Measurements from ENCODE around the gene TRIO.
A peak's percentile ranks its signal among the peaks of the same experiment; 100 is the strongest.

DNA sequence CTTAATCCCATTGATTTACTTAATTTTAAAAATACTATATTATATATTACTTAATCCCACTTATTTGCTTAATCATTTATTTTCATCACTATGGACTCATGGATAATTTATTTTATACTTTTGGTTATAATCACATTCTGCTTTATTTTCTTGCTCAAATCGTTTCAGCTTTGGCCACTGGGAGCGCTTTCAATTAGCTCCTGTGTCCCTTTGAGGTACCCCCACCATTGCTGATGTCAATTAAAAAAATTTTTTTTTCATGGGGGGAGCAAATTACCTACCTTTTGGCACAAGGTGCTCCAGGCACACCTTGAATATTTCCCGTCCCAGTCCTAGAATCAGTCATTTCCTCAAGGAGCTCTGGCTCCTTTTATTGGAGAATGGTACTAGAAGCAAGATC is 1.4 kb upstream of the TRIO start:
- TF ChIP-seq, protein P1, sequence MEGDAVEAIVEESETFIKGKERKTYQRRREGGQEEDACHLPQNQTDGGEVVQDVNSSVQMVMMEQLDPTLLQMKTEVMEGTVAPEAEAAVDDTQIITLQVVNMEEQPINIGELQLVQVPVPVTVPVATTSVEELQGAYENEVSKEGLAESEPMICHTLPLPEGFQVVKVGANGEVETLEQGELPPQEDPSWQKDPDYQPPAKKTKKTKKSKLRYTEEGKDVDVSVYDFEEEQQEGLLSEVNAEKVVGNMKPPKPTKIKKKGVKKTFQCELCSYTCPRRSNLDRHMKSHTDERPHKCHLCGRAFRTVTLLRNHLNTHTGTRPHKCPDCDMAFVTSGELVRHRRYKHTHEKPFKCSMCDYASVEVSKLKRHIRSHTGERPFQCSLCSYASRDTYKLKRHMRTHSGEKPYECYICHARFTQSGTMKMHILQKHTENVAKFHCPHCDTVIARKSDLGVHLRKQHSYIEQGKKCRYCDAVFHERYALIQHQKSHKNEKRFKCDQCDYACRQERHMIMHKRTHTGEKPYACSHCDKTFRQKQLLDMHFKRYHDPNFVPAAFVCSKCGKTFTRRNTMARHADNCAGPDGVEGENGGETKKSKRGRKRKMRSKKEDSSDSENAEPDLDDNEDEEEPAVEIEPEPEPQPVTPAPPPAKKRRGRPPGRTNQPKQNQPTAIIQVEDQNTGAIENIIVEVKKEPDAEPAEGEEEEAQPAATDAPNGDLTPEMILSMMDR (IDR thresholded peaks at IDR 0.05; ENCODE audit: low read length): peak; percentile 14; the same call in 1 of the 2 replicates
- TF ChIP-seq EZH2phosphoT487 (IDR thresholded peaks at IDR 0.05; ENCODE audit: low read length) (no peak), EZH2 (optimal IDR thresholded peaks at IDR 0.05; ENCODE audit: low read depth, low read length) (no peak)
